Measurements from ENCODE around the gene SERTAD4.

The SERTAD4 gene

GRCh38 chr1:210280221-210280620 lies 47.6 kb downstream of the SERTAD4 start:
- no peak overlapping the region for H3K27ac ChIP-seq
- no peak overlapping the region for H3K4me3 ChIP-seq (ENCODE audit: low read depth in 1 of 2, low read length in 1 of 2)
- no peaks in the 10 kb centered on the region for H3K36me3 ChIP-seq
- no peaks in the 10 kb centered on the region for H3K4me1 ChIP-seq (ENCODE audit: control insufficient read depth in 1 of 2, insufficient read depth in 1 of 2, low read depth in 1 of 2, low read length in 1 of 2)
- peaks cover 14% of the 10 kb centered on the region for H3K9me3 ChIP-seq
- TF ChIP-seq CTCF (IDR thresholded peaks at IDR 0.05), result no peak
- H3K27me3 ChIP-seq, result peaks cover 5% of the 10 kb centered on the region

- Histone ChIP-seq H3K36me3 (no peaks in the 10 kb centered on the region), H3K9me3 (no peaks in the 10 kb centered on the region), H3K4me1 (ENCODE audit: control insufficient read depth in 1 of 2, insufficient read depth in 1 of 2, low read depth in 1 of 2, low read length in 1 of 2) (no peaks in the 10 kb centered on the region), H3K27ac (no peak overlapping the region), H3K4me3 (ENCODE audit: low read depth in 1 of 2, low read length in 1 of 2) (no peak overlapping the region), H3K27me3 (peaks cover 63% of the 10 kb centered on the region)
- no peak for TF ChIP-seq CTCF (IDR thresholded peaks at IDR 0.05)
Measured at GRCh38 chr1:210288116-210288515, 55.5 kb downstream of the SERTAD4 start.

- Histone ChIP-seq H3K36me3 (no peaks in the 10 kb centered on the region), H3K4me1 (ENCODE audit: control insufficient read depth in 1 of 2, insufficient read depth in 1 of 2, low read depth in 1 of 2, low read length in 1 of 2) (no peaks in the 10 kb centered on the region), H3K27me3 (peaks cover 74% of the 10 kb centered on the region), H3K9me3 (no peaks in the 10 kb centered on the region), H3K4me3 (ENCODE audit: low read depth in 1 of 2, low read length in 1 of 2) (no peak overlapping the region), H3K27ac (no peak overlapping the region)
- TF ChIP-seq CTCF (IDR thresholded peaks at IDR 0.05), result no peak
Measured at GRCh38 chr1:210289248-210289647, 56.7 kb downstream of the SERTAD4 start.

- no peak for TF ChIP-seq CTCF (IDR thresholded peaks at IDR 0.05)
- no peaks in the 10 kb centered on the region for H3K36me3 ChIP-seq
- no peaks in the 10 kb centered on the region for H3K4me1 ChIP-seq (ENCODE audit: control insufficient read depth in 1 of 2, insufficient read depth in 1 of 2, low read depth in 1 of 2, low read length in 1 of 2)
- H3K27me3 ChIP-seq, result peaks cover 87% of the 10 kb centered on the region
- no peaks in the 10 kb centered on the region for H3K9me3 ChIP-seq
- no peak overlapping the region for H3K4me3 ChIP-seq (ENCODE audit: low read depth in 1 of 2, low read length in 1 of 2)
- no peak overlapping the region for H3K27ac ChIP-seq
Measured at GRCh38 chr1:210291081-210291764, 58.6 kb downstream of the SERTAD4 start.

GRCh38 chr1:210291786-210292230 lies 59.2 kb downstream of the SERTAD4 start:
- no peak overlapping the region for H3K27ac ChIP-seq
- TF ChIP-seq CTCF (IDR thresholded peaks at IDR 0.05), result no peak
- H3K36me3 ChIP-seq, result no peaks in the 10 kb centered on the region
- H3K27me3 ChIP-seq, result peaks cover 93% of the 10 kb centered on the region
- H3K4me1 ChIP-seq (ENCODE audit: control insufficient read depth in 1 of 2, insufficient read depth in 1 of 2, low read depth in 1 of 2, low read length in 1 of 2), result no peaks in the 10 kb centered on the region
- H3K9me3 ChIP-seq, result no peaks in the 10 kb centered on the region
- H3K4me3 ChIP-seq (ENCODE audit: low read depth in 1 of 2, low read length in 1 of 2), result no peak overlapping the region
